GM19452 (cell line): Measurements from ENCODE around the gene GRM2.

Source experiments
- ATAC-seq: cut with Tn5 transposase; IDR thresholded peaks from one replicate; pipeline ENCODE4 v1.9.1; 2021; ENCODE audit not compliant: unreplicated experiment

GRM2 gene

GRCh38 chr3:51680196-51680595 is 26.7 kb upstream of the GRM2 start:
- no peak for ATAC-seq

GRCh38 chr3:51680663-51681230 is 26.1 kb upstream of the GRM2 start:
- ATAC-seq, result no peak

GRCh38 chr3:51681453-51681852 is 25.4 kb upstream of the GRM2 start:
- ATAC-seq, result no peak

GRCh38 chr3:51682079-51682478 is 24.8 kb upstream of the GRM2 start:
- peak; percentile 75 for ATAC-seq

GRCh38 chr3:51682526-51682925 is 24.3 kb upstream of the GRM2 start:
- ATAC-seq, result no peak

- ATAC-seq, result no peak
Measured at GRCh38 chr3:51683566-51683965, 23.3 kb upstream of the GRM2 start.

GRCh38 chr3:51684971-51685751 is 21.7 kb upstream of the GRM2 start:
- no peak for ATAC-seq

- no peak for ATAC-seq
Measured at GRCh38 chr3:51686056-51686455, 20.8 kb upstream of the GRM2 start.

- peak; percentile 48 for ATAC-seq
Measured at GRCh38 chr3:51686512-51687215, 20.2 kb upstream of the GRM2 start.

GRCh38 chr3:51687431-51688205 is 19.2 kb upstream of the GRM2 start:
- ATAC-seq, result no peak

- no peak for ATAC-seq
Measured at GRCh38 chr3:51688206-51688600, 18.7 kb upstream of the GRM2 start.

- no peak for ATAC-seq
Measured at GRCh38 chr3:51691021-51691420, 15.8 kb upstream of the GRM2 start.

- no peak for ATAC-seq
Measured at GRCh38 chr3:51691949-51692348, 14.9 kb upstream of the GRM2 start.

GRCh38 chr3:51692980-51693395 is 13.9 kb upstream of the GRM2 start:
- no peak for ATAC-seq

- no peak for ATAC-seq
Measured at GRCh38 chr3:51696954-51697353, 9.9 kb upstream of the GRM2 start.

GRCh38 chr3:51698209-51698608 is 8.7 kb upstream of the GRM2 start:
- ATAC-seq, result no peak

- no peak for ATAC-seq
Measured at GRCh38 chr3:51700403-51700802, 6.5 kb upstream of the GRM2 start.

- ATAC-seq, result no peak
Measured at GRCh38 chr3:51702156-51702555, 4.7 kb upstream of the GRM2 start.

GRCh38 chr3:51703068-51703760 is 3.7 kb upstream of the GRM2 start:
- ATAC-seq, result no peak

- ATAC-seq, result no peak
Measured at GRCh38 chr3:51703761-51704510, 2.9 kb upstream of the GRM2 start.
